ENCODE data around the gene FGF1.

The FGF1 gene

GRCh38 chr5:142611154-142611553 lies 74.7 kb downstream of the FGF1 start:
- peak; percentile 54 for DNase-seq (ENCODE audit: low read depth)

- no peak for DNase-seq (ENCODE audit: low read depth)
These were observed 75.5 kb downstream of the FGF1 start for GRCh38 chr5:142610176-142611001.

- DNase-seq (ENCODE audit: low read depth) = no peak
These were observed 76.7 kb downstream of the FGF1 start for GRCh38 chr5:142609142-142609541.

GRCh38 chr5:142608081-142608480 lies 77.8 kb downstream of the FGF1 start:
- no peak for DNase-seq (ENCODE audit: low read depth)

GRCh38 chr5:142605611-142606010 lies 80.3 kb downstream of the FGF1 start:
- DNase-seq (ENCODE audit: low read depth) = no peak

GRCh38 chr5:142602720-142603245 lies 83.1 kb downstream of the FGF1 start:
- no peak for DNase-seq (ENCODE audit: low read depth)

- DNase-seq (ENCODE audit: low read depth) = no peak
These were observed 84.5 kb downstream of the FGF1 start for GRCh38 chr5:142601432-142601831.

GRCh38 chr5:142600611-142601358 lies 85.1 kb downstream of the FGF1 start:
- DNase-seq (ENCODE audit: low read depth) = peak; percentile 55

- no peak for DNase-seq (ENCODE audit: low read depth)
These were observed 85.8 kb downstream of the FGF1 start for GRCh38 chr5:142600092-142600491.

- no peak for DNase-seq (ENCODE audit: low read depth)
These were observed 87.6 kb downstream of the FGF1 start for GRCh38 chr5:142598338-142598700.

- peak; percentile 48 for DNase-seq (ENCODE audit: low read depth)
These were observed 88.1 kb downstream of the FGF1 start for GRCh38 chr5:142597546-142598337.

- DNase-seq (ENCODE audit: low read depth) = no peak
These were observed 88.9 kb downstream of the FGF1 start for GRCh38 chr5:142597025-142597424.

- no peak for DNase-seq (ENCODE audit: low read depth)
These were observed 93.5 kb downstream of the FGF1 start for GRCh38 chr5:142592365-142592764.

- DNase-seq (ENCODE audit: low read depth) = peak; percentile 10
These were observed 95.2 kb downstream of the FGF1 start for GRCh38 chr5:142590451-142591231.

- no peak for DNase-seq (ENCODE audit: low read depth)
These were observed 96.2 kb downstream of the FGF1 start for GRCh38 chr5:142589720-142590119.

GRCh38 chr5:142587354-142587965 lies 98.4 kb downstream of the FGF1 start:
- peak; percentile 27 for DNase-seq (ENCODE audit: low read depth)

- no peak for DNase-seq (ENCODE audit: low read depth)
These were observed 99.3 kb downstream of the FGF1 start for GRCh38 chr5:142586552-142586951.

GRCh38 chr5:142585451-142585850 lies 100.4 kb downstream of the FGF1 start:
- DNase-seq (ENCODE audit: low read depth) = no peak

- DNase-seq (ENCODE audit: low read depth) = no peak
These were observed 101.0 kb downstream of the FGF1 start for GRCh38 chr5:142584891-142585290.

- DNase-seq (ENCODE audit: low read depth) = no peak
These were observed 107.6 kb downstream of the FGF1 start for GRCh38 chr5:142578161-142578830.

- no peak for DNase-seq (ENCODE audit: low read depth)
These were observed 109.1 kb downstream of the FGF1 start for GRCh38 chr5:142576804-142577203.
